HepG2 (cell line): Measurements from ENCODE around the gene KRTAP1-1. TPM values are rescaled to one million over a fixed set of nuclear protein-coding genes. Genes with fewer than 3 reads are reported as not detected.

Experiments used
- ETV5 ChIP-seq: IDR thresholded peaks from 2 replicates; pipeline ENCODE4 v1.6.1; 2018; ENCODE audit warnings: missing biosample characterization, missing genetic modification reagents, inconsistent platforms, borderline replicate concordance
- HNRNPUL1 ChIP-seq: fragments of 200-400 bp; formaldehyde crosslinking; IDR thresholded peaks from 2 replicates; pipeline ENCODE4 v1.6.1; 2017; ENCODE audit warnings: low read depth, mild to moderate bottlenecking, low read length, moderate library complexity
- KLF6 ChIP-seq: IDR thresholded peaks from 2 replicates; pipeline ENCODE4 v1.8.0; 2016; ENCODE audit warnings: missing biosample characterization, missing genetic modification reagents
- LBX2 ChIP-seq: sonication (generic); formaldehyde crosslinking; IDR thresholded peaks from 2 replicates; pipeline ENCODE4 v1.5.0; 2020; ENCODE audit warnings: missing genetic modification reagents, mild to moderate bottlenecking, borderline replicate concordance
- MED1 ChIP-seq: sonication (generic); formaldehyde crosslinking; IDR thresholded peaks from 2 replicates; pipeline ENCODE4 v1.4.0; 2020; ENCODE audit warnings: missing genetic modification reagents
- MLXIP ChIP-seq: sonication (generic); formaldehyde crosslinking; IDR thresholded peaks from 2 replicates; pipeline ENCODE4 v1.9.0; 2021; ENCODE audit warnings: missing genetic modification reagents, borderline replicate concordance
- NFE2 ChIP-seq: sonication (generic); formaldehyde crosslinking; IDR thresholded peaks from 2 replicates; pipeline ENCODE4 v1.4.0; 2020; ENCODE audit warnings: missing genetic modification reagents
- NFIB ChIP-seq: sonication (generic); formaldehyde crosslinking; IDR thresholded peaks from 2 replicates; pipeline ENCODE4 v1.9.0; 2021; ENCODE audit warnings: missing genetic modification reagents, mild to moderate bottlenecking, borderline replicate concordance
- NR2F6 ChIP-seq, 2 experiments: IDR thresholded peaks; 2 replicates each; pipeline ENCODE4 v1.6.1; 2016; ENCODE audit warnings: antibody characterized with exemption in 1 of 2, mild to moderate bottlenecking in 1 of 2
- PHF20 ChIP-seq: sonication (generic); formaldehyde crosslinking; IDR thresholded peaks from 2 replicates; pipeline ENCODE4 v1.5.0; 2020; ENCODE audit warnings: mild to moderate bottlenecking, missing genetic modification reagents
- RFXAP ChIP-seq: sonication (generic); formaldehyde crosslinking; IDR thresholded peaks from 2 replicates; pipeline ENCODE4 v1.4.0; 2020; ENCODE audit warnings: missing genetic modification reagents, borderline replicate concordance
- SP1 ChIP-seq, 2 experiments: fragments of 450-650 bp in 1 of 2; sonication (generic) in 1 of 2; formaldehyde crosslinking in 1 of 2; IDR thresholded peaks; 2 replicates each; pipeline versions ENCODE4 v1.4.0 to v1.6.1; 2016 to 2020; ENCODE audit warnings: missing genetic modification reagents in 1 of 2
- TBP ChIP-seq: sonication (generic); formaldehyde crosslinking; IDR thresholded peaks from 2 replicates; pipeline ENCODE4 v1.5.0; 2020; ENCODE audit warnings: missing genetic modification reagents
- THAP11 ChIP-seq: IDR thresholded peaks from 2 replicates; pipeline ENCODE4 v1.6.1; 2016; ENCODE audit warnings: missing biosample characterization, missing genetic modification reagents
- THYN1 ChIP-seq: sonication (generic); formaldehyde crosslinking; IDR thresholded peaks from 2 replicates; pipeline ENCODE4 v1.8.1; 2023; ENCODE audit warnings: low read depth, mild to moderate bottlenecking, moderate library complexity, missing genetic modification reagents, borderline replicate concordance
- U2AF2 ChIP-seq: fragments of 200-400 bp; formaldehyde crosslinking; IDR thresholded peaks from 2 replicates; pipeline ENCODE4 v1.6.1; 2017; ENCODE audit warnings: low read depth, mild to moderate bottlenecking, low read length
- ZBTB1 ChIP-seq: sonication (generic); formaldehyde crosslinking; IDR thresholded peaks from 2 replicates; pipeline ENCODE4 v1.4.0; 2020; ENCODE audit warnings: missing genetic modification reagents, borderline replicate concordance
- ZFP36 ChIP-seq: fragments of 150-350 bp; IDR thresholded peaks from 2 replicates; pipeline ENCODE4 v1.6.1; 2018; ENCODE audit warnings: borderline replicate concordance, low read length, low read depth; ENCODE audit not compliant: partially characterized antibody
- ZNF251 ChIP-seq: sonication (generic); formaldehyde crosslinking; IDR thresholded peaks from 2 replicates; pipeline ENCODE4 v1.9.0; 2021; ENCODE audit warnings: mild to moderate bottlenecking, missing genetic modification reagents
- ZNF382 ChIP-seq: sonication (generic); formaldehyde crosslinking; IDR thresholded peaks from 2 replicates; pipeline ENCODE4 v1.5.0; 2020; ENCODE audit warnings: missing genetic modification reagents, mild to moderate bottlenecking, borderline replicate concordance
- ZNF674 ChIP-seq: sonication (generic); formaldehyde crosslinking; IDR thresholded peaks from 2 replicates; pipeline ENCODE4 v1.5.0; 2020; ENCODE audit warnings: low read depth, mild to moderate bottlenecking, missing genetic modification reagents
- ZNF709 ChIP-seq: sonication (generic); formaldehyde crosslinking; IDR thresholded peaks from 2 replicates; pipeline ENCODE4 v1.5.0; 2020; ENCODE audit warnings: mild to moderate bottlenecking, missing genetic modification reagents
- ZNF841 ChIP-seq: sonication (generic); formaldehyde crosslinking; IDR thresholded peaks from 2 replicates; pipeline ENCODE4 v1.8.1; 2023; ENCODE audit warnings: missing genetic modification reagents, borderline replicate concordance
- polyA plus RNA-seq, 8 experiments: library from polyadenylated mRNA; depleted of rRNA in 3 of 8; stranded (reverse) in 7 of 8; unstranded in 1 of 8; fragments of >200 nt; fragmentation: Illumina TruSeq in 4 of 8; extraction: Trizol in 4 of 8; gene quantifications; 2 replicates each; pipeline versions ENCODE4 v1.2.1 to v1.2.3, GENCODE V29; 2011 to 2016; ENCODE audit warnings: low read depth in 4 of 8, missing spikeins in 1 of 8, mixed read lengths in 1 of 8; ENCODE audit not compliant: insufficient read depth in 1 of 8
- total RNA-seq, 5 experiments: library from RNA; depleted of rRNA; stranded (reverse); fragments of >200 nt; fragmentation: Illumina TruSeq; extraction: Trizol; gene quantifications; 2 replicates each; pipeline ENCODE4 v1.2.3, GENCODE V29; 2016; ENCODE audit warnings: low read depth in 1 of 5
- TF ChIP-seq, protein P1 (sequence below): conservative IDR thresholded peaks from 2 replicates; pipeline ENCODE4 v1.6.1; 2018; ENCODE audit warnings: missing genetic modification reagents
- TF ChIP-seq, protein P2 (sequence below): sonication (generic); formaldehyde crosslinking; conservative IDR thresholded peaks from 2 replicates; pipeline ENCODE4 v1.4.0; 2020; ENCODE audit warnings: missing genetic modification reagents

KRTAP1-1 gene
- total and polyA plus RNA-seq, 2 of the 13 experiments (the other 11 are each of a cell fraction or from before 2014, with no cell fraction given): not detected

- no peak for TF ChIP-seq MLXIP (CRISPR knock-in tag)
- TF ChIP-seq ZNF674 (CRISPR knock-in tag): no peak
- no peak for TF ChIP-seq ZNF251 (CRISPR knock-in tag)
- no peak for TF ChIP-seq THYN1 (CRISPR knock-in tag)
- TF ChIP-seq, protein P1, sequence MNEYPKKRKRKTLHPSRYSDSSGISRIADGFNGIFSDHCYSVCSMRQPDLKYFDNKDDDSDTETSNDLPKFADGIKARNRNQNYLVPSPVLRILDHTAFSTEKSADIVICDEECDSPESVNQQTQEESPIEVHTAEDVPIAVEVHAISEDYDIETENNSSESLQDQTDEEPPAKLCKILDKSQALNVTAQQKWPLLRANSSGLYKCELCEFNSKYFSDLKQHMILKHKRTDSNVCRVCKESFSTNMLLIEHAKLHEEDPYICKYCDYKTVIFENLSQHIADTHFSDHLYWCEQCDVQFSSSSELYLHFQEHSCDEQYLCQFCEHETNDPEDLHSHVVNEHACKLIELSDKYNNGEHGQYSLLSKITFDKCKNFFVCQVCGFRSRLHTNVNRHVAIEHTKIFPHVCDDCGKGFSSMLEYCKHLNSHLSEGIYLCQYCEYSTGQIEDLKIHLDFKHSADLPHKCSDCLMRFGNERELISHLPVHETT (CRISPR knock-in tag): no peak
- no peak for TF ChIP-seq TBP
- no peak for TF ChIP-seq NFE2 (CRISPR knock-in tag)
- no peak for TF ChIP-seq ZNF382
- no peak for TF ChIP-seq NFIB (CRISPR knock-in tag)
- no peak for TF ChIP-seq PHF20 (CRISPR knock-in tag)
- TF ChIP-seq ETV5 (CRISPR knock-in tag): peak; percentile 58; the same call in 1 of the 2 replicates
- TF ChIP-seq ZFP36: no peak
- TF ChIP-seq U2AF2: no peak
- TF ChIP-seq, protein P2, sequence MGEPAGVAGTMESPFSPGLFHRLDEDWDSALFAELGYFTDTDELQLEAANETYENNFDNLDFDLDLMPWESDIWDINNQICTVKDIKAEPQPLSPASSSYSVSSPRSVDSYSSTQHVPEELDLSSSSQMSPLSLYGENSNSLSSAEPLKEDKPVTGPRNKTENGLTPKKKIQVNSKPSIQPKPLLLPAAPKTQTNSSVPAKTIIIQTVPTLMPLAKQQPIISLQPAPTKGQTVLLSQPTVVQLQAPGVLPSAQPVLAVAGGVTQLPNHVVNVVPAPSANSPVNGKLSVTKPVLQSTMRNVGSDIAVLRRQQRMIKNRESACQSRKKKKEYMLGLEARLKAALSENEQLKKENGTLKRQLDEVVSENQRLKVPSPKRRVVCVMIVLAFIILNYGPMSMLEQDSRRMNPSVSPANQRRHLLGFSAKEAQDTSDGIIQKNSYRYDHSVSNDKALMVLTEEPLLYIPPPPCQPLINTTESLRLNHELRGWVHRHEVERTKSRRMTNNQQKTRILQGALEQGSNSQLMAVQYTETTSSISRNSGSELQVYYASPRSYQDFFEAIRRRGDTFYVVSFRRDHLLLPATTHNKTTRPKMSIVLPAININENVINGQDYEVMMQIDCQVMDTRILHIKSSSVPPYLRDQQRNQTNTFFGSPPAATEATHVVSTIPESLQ: no peak
- TF ChIP-seq MED1 (CRISPR knock-in tag): peak; percentile 89
- TF ChIP-seq RFXAP (CRISPR knock-in tag): no peak
- no peak for TF ChIP-seq ZNF709 (CRISPR knock-in tag)
- TF ChIP-seq THAP11 (CRISPR knock-in tag): peak; percentile 23; the same call in 1 of the 2 replicates
- TF ChIP-seq KLF6 (CRISPR knock-in tag): 0 out of 2 replicates have a peak, but pooled peaks have one; percentile 42
- TF ChIP-seq NR2F6 (IDR thresholded peaks at IDR 0.05): peak; percentile 77
- peak; percentile 58 for TF ChIP-seq NR2F6 (CRISPR knock-in tag; IDR thresholded peaks at IDR 0.05)
- TF ChIP-seq ZNF841 (CRISPR knock-in tag): no peak
- TF ChIP-seq HNRNPUL1: no peak
- TF ChIP-seq LBX2 (CRISPR knock-in tag): no peak
- TF ChIP-seq SP1 (IDR thresholded peaks at IDR 0.05): no peak
- no peak for TF ChIP-seq SP1 (CRISPR knock-in tag; IDR thresholded peaks at IDR 0.05)
- no peak for TF ChIP-seq ZBTB1
Measured at GRCh38 chr17:41009301-41009760, 31.9 kb downstream of the KRTAP1-1 start (continued).
